ENCODE data around the gene SOX13. TPM values are rescaled to one million over a fixed set of nuclear protein-coding genes. Genes with fewer than 3 reads are reported as not detected.

The SOX13 gene
- total RNA-seq, 1 experiment from 2014 or later: 12.6 TPM

GRCh38 chr1:204152310-204153044 lies 79.6 kb downstream of the SOX13 start:
- DNase-seq (ENCODE audit: low read depth): peak; percentile 37

- DNase-seq (ENCODE audit: low read depth): no peak
These were observed 80.8 kb downstream of the SOX13 start for GRCh38 chr1:204153667-204154066.

- DNase-seq (ENCODE audit: low read depth): no peak
These were observed 81.8 kb downstream of the SOX13 start for GRCh38 chr1:204154568-204155255.

GRCh38 chr1:204155881-204156280 lies 83.0 kb downstream of the SOX13 start:
- no peak for DNase-seq (ENCODE audit: low read depth)

GRCh38 chr1:204157962-204158361 lies 85.0 kb downstream of the SOX13 start:
- no peak for DNase-seq (ENCODE audit: low read depth)

- DNase-seq (ENCODE audit: low read depth): no peak
These were observed 88.9 kb downstream of the SOX13 start for GRCh38 chr1:204161609-204162493.

GRCh38 chr1:204162494-204163074 lies 89.7 kb downstream of the SOX13 start:
- DNase-seq (ENCODE audit: low read depth): peak; percentile 78

- no peak for DNase-seq (ENCODE audit: low read depth)
These were observed 93.3 kb downstream of the SOX13 start, which contains the start of gene REN for GRCh38 chr1:204166219-204166618. Gene REN (minus strand): TSS chr1:204166337. CDS start chr1:204166293, 44 bp downstream.

GRCh38 chr1:204167730-204168129 lies 94.8 kb downstream of the SOX13 start:
- no peak for DNase-seq (ENCODE audit: low read depth)

GRCh38 chr1:204169858-204170257 lies 96.9 kb downstream of the SOX13 start:
- DNase-seq (ENCODE audit: low read depth): no peak

- DNase-seq (ENCODE audit: low read depth): no peak
These were observed 97.7 kb downstream of the SOX13 start for GRCh38 chr1:204170494-204171155.

- peak; percentile 94 for DNase-seq (ENCODE audit: low read depth)
These were observed 98.8 kb downstream of the SOX13 start for GRCh38 chr1:204171751-204172178.

GRCh38 chr1:204172404-204173029 lies 99.6 kb downstream of the SOX13 start:
- no peak for DNase-seq (ENCODE audit: low read depth)

GRCh38 chr1:204174958-204175357 lies 102.0 kb downstream of the SOX13 start:
- DNase-seq (ENCODE audit: low read depth): no peak

GRCh38 chr1:204176049-204176448 lies 103.1 kb downstream of the SOX13 start:
- no peak for DNase-seq (ENCODE audit: low read depth)

- DNase-seq (ENCODE audit: low read depth): peak; percentile 60
These were observed 104.2 kb downstream of the SOX13 start for GRCh38 chr1:204177133-204177532.
